ENCODE measurements around the gene PLEKHN1. TPM values are rescaled to one million over a fixed set of nuclear protein-coding genes. Genes with fewer than 3 reads are reported as not detected.

The PLEKHN1 gene
- polyA plus RNA-seq, 1 of the 3 experiments (the other 2 are of a cell fraction): not detected

- TF ChIP-seq, protein P1, sequence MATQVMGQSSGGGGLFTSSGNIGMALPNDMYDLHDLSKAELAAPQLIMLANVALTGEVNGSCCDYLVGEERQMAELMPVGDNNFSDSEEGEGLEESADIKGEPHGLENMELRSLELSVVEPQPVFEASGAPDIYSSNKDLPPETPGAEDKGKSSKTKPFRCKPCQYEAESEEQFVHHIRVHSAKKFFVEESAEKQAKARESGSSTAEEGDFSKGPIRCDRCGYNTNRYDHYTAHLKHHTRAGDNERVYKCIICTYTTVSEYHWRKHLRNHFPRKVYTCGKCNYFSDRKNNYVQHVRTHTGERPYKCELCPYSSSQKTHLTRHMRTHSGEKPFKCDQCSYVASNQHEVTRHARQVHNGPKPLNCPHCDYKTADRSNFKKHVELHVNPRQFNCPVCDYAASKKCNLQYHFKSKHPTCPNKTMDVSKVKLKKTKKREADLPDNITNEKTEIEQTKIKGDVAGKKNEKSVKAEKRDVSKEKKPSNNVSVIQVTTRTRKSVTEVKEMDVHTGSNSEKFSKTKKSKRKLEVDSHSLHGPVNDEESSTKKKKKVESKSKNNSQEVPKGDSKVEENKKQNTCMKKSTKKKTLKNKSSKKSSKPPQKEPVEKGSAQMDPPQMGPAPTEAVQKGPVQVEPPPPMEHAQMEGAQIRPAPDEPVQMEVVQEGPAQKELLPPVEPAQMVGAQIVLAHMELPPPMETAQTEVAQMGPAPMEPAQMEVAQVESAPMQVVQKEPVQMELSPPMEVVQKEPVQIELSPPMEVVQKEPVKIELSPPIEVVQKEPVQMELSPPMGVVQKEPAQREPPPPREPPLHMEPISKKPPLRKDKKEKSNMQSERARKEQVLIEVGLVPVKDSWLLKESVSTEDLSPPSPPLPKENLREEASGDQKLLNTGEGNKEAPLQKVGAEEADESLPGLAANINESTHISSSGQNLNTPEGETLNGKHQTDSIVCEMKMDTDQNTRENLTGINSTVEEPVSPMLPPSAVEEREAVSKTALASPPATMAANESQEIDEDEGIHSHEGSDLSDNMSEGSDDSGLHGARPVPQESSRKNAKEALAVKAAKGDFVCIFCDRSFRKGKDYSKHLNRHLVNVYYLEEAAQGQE (IDR thresholded peaks at IDR 0.05; ENCODE audit: low read depth, low read length): no peak
Observed at GRCh38 chr1:1004780-1005697, 38.8 kb downstream of the PLEKHN1 start (continued).

- H3F3A ChIP-seq (replicated peaks; ENCODE audit: insufficient read depth): no peaks in the 10 kb centered on the region
- ChIA-PET POLR2A (interaction anchor here (1.1 to 1.6 kb wide), 3 partner anchors 12 to 54 kb away, joined by 3 to 5 read pairs (median 3); no protein-coding TSS in a partner anchor), CTCF (interaction anchor here (1.0 to 5.8 kb wide), 9 partner anchors 9 to 59 kb away, joined by 3 to 44 read pairs (median 10); partner anchors contain the start of gene ISG15)
- no peak overlapping the region for H2AFZ ChIP-seq (ENCODE audit: low read depth)
- H3K27ac ChIP-seq (ENCODE audit: low read depth in 2 of 2, low read length in 1 of 2): peak overlapping the region in 1 of 2 experiments; percentile 98; a peak in 2 of 4 replicates
- no peaks in the 10 kb centered on the region for H4K20me1 ChIP-seq (ENCODE audit: insufficient read depth)
- H3K4me2 ChIP-seq: no peak overlapping the region
- H3K79me2 ChIP-seq (ENCODE audit: insufficient read depth): no peaks in the 10 kb centered on the region
- no peak overlapping the region for H3K4me3 ChIP-seq (ENCODE audit: low read depth in 2 of 2, low read length in 1 of 2)
- no peak overlapping the region for H3K9ac ChIP-seq
- H3K27me3 ChIP-seq (ENCODE audit: insufficient read depth): peaks cover 6% of the 10 kb centered on the region; the same call in 1 of the 2 replicates
- H3K9me2 ChIP-seq: no peaks in the 10 kb centered on the region
- 76% methylated on average over 5 of the region's 23 CpGs for WGBS (ENCODE audit: low lambda C conversion rate)
- no peaks in the 10 kb centered on the region for H3K9me3 ChIP-seq
- no peaks in the 10 kb centered on the region for H3K36me3 ChIP-seq (replicated peaks in 1 of 2; ENCODE audit: control insufficient read depth in 1 of 2, insufficient read depth in 2 of 2, low read length in 1 of 2)
- DNase-seq: no peak
- H3K4me1 ChIP-seq (ENCODE audit: control insufficient read depth in 1 of 2, insufficient read depth in 2 of 2, low read depth in 1 of 2, low read length in 1 of 2): peaks cover 0 to 39% of the 10 kb centered on the region in 2 experiments; a peak in 1 of 4 replicates
- TF ChIP-seq JUND (IDR thresholded peaks at IDR 0.05): no peak
- no peak for TF ChIP-seq EZH2phosphoT487 (IDR thresholded peaks at IDR 0.05; ENCODE audit: borderline replicate concordance, low read depth)
- no peak for TF ChIP-seq TEAD4 (IDR thresholded peaks at IDR 0.05; ENCODE audit: borderline replicate concordance, insufficient read depth)
- TF ChIP-seq, protein P2, sequence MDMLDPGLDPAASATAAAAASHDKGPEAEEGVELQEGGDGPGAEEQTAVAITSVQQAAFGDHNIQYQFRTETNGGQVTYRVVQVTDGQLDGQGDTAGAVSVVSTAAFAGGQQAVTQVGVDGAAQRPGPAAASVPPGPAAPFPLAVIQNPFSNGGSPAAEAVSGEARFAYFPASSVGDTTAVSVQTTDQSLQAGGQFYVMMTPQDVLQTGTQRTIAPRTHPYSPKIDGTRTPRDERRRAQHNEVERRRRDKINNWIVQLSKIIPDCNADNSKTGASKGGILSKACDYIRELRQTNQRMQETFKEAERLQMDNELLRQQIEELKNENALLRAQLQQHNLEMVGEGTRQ (IDR thresholded peaks at IDR 0.05; ENCODE audit: borderline replicate concordance, low read depth, low read length): no peak
- no peak for TF ChIP-seq FOSL2 (IDR thresholded peaks at IDR 0.05; ENCODE audit: borderline replicate concordance, low read depth)
- no peak for TF ChIP-seq TAF1 (IDR thresholded peaks at IDR 0.05; ENCODE audit: borderline replicate concordance, low read depth, low read length)
- no peak for TF ChIP-seq PBX3 (IDR thresholded peaks at IDR 0.05)
- TF ChIP-seq MXI1 (IDR thresholded peaks at IDR 0.05; ENCODE audit: low read depth, low read length): no peak
- TF ChIP-seq, protein P3, sequence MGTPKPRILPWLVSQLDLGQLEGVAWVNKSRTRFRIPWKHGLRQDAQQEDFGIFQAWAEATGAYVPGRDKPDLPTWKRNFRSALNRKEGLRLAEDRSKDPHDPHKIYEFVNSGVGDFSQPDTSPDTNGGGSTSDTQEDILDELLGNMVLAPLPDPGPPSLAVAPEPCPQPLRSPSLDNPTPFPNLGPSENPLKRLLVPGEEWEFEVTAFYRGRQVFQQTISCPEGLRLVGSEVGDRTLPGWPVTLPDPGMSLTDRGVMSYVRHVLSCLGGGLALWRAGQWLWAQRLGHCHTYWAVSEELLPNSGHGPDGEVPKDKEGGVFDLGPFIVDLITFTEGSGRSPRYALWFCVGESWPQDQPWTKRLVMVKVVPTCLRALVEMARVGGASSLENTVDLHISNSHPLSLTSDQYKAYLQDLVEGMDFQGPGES (IDR thresholded peaks at IDR 0.05; ENCODE audit: low read depth, low read length): no peak
- no peak for TF ChIP-seq SMC3 (IDR thresholded peaks at IDR 0.05; ENCODE audit: low read depth, low read length)
- TF ChIP-seq, protein P1 (IDR thresholded peaks at IDR 0.05; ENCODE audit: low read depth, low read length): no peak
- no peak for TF ChIP-seq RXRA (IDR thresholded peaks at IDR 0.05; ENCODE audit: borderline replicate concordance, low read depth)
- no peak for TF ChIP-seq NFIC (IDR thresholded peaks at IDR 0.05; ENCODE audit: borderline replicate concordance)
- TF ChIP-seq NRF1 (IDR thresholded peaks at IDR 0.05; ENCODE audit: low read depth, low read length): no peak
- no peak for TF ChIP-seq FOXJ3 (CRISPR knock-in tag; IDR thresholded peaks at IDR 0.05)
- TF ChIP-seq GATA2 (CRISPR knock-in tag; IDR thresholded peaks at IDR 0.05): no peak
- no peak for TF ChIP-seq MEF2A (IDR thresholded peaks at IDR 0.05; ENCODE audit: borderline replicate concordance, low read depth)
Observed at GRCh38 chr1:1005774-1006304, 39.6 kb downstream of the PLEKHN1 start.

All from SK-N-SH (cell line).